ENCODE measurements around the gene NDUFAB1. TPM values are rescaled to one million over a fixed set of nuclear protein-coding genes. Genes with fewer than 3 reads are reported as not detected.

The NDUFAB1 gene
- total RNA-seq, 1 experiment from 2014 or later, result 166 TPM

GRCh38 chr16:23580391-23580790 lies 15.7 kb downstream of the NDUFAB1 start:
- no peaks in the 10 kb centered on the region for H3K27me3 ChIP-seq (ENCODE audit: control insufficient read depth, insufficient read depth, low read length)
- intact Hi-C loops (cut with micrococcal nuclease; ENCODE audit: unreplicated experiment) (no loop called here), in situ Hi-C loops (cut with HindIII; ENCODE audit: low pct_unique_long_range_greater_than_20kb, low sequenced_read_pairs) (no loop called here)
- no peaks in the 10 kb centered on the region for H3K9me3 ChIP-seq (ENCODE audit: control insufficient read depth, insufficient read depth, low read depth, low read length)
- DNase-seq (ENCODE audit: low read depth, low spot score) (no peak), ATAC-seq (no peak)
- TF ChIP-seq TCF7L2 (IDR thresholded peaks at IDR 0.05; ENCODE audit: low read depth, low read length) (no peak), SIN3A (IDR thresholded peaks at IDR 0.05; ENCODE audit: borderline replicate concordance, insufficient read depth, low read depth, low read length) (no peak), POLR2AphosphoS5 (IDR thresholded peaks at IDR 0.05; ENCODE audit: low read depth, low read length) (no peak)
- TF ChIP-seq, protein P1, sequence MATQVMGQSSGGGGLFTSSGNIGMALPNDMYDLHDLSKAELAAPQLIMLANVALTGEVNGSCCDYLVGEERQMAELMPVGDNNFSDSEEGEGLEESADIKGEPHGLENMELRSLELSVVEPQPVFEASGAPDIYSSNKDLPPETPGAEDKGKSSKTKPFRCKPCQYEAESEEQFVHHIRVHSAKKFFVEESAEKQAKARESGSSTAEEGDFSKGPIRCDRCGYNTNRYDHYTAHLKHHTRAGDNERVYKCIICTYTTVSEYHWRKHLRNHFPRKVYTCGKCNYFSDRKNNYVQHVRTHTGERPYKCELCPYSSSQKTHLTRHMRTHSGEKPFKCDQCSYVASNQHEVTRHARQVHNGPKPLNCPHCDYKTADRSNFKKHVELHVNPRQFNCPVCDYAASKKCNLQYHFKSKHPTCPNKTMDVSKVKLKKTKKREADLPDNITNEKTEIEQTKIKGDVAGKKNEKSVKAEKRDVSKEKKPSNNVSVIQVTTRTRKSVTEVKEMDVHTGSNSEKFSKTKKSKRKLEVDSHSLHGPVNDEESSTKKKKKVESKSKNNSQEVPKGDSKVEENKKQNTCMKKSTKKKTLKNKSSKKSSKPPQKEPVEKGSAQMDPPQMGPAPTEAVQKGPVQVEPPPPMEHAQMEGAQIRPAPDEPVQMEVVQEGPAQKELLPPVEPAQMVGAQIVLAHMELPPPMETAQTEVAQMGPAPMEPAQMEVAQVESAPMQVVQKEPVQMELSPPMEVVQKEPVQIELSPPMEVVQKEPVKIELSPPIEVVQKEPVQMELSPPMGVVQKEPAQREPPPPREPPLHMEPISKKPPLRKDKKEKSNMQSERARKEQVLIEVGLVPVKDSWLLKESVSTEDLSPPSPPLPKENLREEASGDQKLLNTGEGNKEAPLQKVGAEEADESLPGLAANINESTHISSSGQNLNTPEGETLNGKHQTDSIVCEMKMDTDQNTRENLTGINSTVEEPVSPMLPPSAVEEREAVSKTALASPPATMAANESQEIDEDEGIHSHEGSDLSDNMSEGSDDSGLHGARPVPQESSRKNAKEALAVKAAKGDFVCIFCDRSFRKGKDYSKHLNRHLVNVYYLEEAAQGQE (IDR thresholded peaks at IDR 0.05; ENCODE audit: insufficient read depth in 1 of 2, low read depth in 2 of 2, low read length in 1 of 2), result no peak
- TF ChIP-seq, protein P2, sequence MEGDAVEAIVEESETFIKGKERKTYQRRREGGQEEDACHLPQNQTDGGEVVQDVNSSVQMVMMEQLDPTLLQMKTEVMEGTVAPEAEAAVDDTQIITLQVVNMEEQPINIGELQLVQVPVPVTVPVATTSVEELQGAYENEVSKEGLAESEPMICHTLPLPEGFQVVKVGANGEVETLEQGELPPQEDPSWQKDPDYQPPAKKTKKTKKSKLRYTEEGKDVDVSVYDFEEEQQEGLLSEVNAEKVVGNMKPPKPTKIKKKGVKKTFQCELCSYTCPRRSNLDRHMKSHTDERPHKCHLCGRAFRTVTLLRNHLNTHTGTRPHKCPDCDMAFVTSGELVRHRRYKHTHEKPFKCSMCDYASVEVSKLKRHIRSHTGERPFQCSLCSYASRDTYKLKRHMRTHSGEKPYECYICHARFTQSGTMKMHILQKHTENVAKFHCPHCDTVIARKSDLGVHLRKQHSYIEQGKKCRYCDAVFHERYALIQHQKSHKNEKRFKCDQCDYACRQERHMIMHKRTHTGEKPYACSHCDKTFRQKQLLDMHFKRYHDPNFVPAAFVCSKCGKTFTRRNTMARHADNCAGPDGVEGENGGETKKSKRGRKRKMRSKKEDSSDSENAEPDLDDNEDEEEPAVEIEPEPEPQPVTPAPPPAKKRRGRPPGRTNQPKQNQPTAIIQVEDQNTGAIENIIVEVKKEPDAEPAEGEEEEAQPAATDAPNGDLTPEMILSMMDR (IDR thresholded peaks at IDR 0.05), result no peak
- BruUV-seq (replicated peaks), result no TSS peak
- no peak overlapping the region for H3K27ac ChIP-seq (ENCODE audit: low read length)
- peaks cover 18% of the 10 kb centered on the region for H3K36me3 ChIP-seq (ENCODE audit: control insufficient read depth, insufficient read depth, low read length)
- ChIA-PET POLR2A (no interaction called here), CTCF (no interaction called here)
- H3K4me1 ChIP-seq (ENCODE audit: control insufficient read depth, insufficient read depth, low read length), result no peaks in the 10 kb centered on the region
- no peak overlapping the region for H3K4me3 ChIP-seq (ENCODE audit: low read depth in 2 of 2, low read length in 2 of 2)

DNA sequence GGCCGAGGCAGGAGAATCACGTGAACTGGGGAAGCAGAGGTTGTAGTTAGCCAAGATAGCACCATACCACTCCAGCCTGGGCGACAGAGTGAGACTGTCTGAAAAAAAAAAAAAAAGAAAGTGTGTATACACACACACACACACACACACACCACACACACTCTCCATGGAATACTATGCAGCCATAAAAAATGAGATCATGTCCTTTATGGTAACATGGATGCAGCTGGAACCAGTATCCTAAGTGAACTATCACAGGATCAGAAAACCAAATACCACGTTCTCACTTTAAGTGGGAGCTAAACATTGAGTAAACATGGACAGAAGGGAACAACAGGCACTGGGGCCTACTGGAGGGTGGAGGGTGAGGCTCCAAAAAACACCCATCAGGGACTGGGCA lies 16.7 kb downstream of the NDUFAB1 start:
- no peak for DNase-seq (ENCODE audit: low read depth, low spot score)
- in situ Hi-C loops (cut with HindIII; ENCODE audit: low pct_unique_long_range_greater_than_20kb, low sequenced_read_pairs), result no loop called here
- CTCF ChIA-PET, result interaction anchor here (1.1 kb wide), 1 partner anchor 17 kb away, joined by 7 read pairs; no protein-coding TSS in a partner anchor
- Histone ChIP-seq H3K36me3 (ENCODE audit: control insufficient read depth, insufficient read depth, low read length) (peaks cover 12% of the 10 kb centered on the region), H3K4me3 (ENCODE audit: low read depth in 2 of 2, low read length in 2 of 2) (no peak overlapping the region), H3K4me1 (ENCODE audit: control insufficient read depth, insufficient read depth, low read length) (no peaks in the 10 kb centered on the region), H3K27me3 (ENCODE audit: control insufficient read depth, insufficient read depth, low read length) (no peaks in the 10 kb centered on the region), H3K9me3 (ENCODE audit: control insufficient read depth, insufficient read depth, low read depth, low read length) (no peaks in the 10 kb centered on the region), H3K27ac (ENCODE audit: low read length) (no peak overlapping the region)
- no TSS peak for BruUV-seq (replicated peaks)
- TF ChIP-seq SIN3A (IDR thresholded peaks at IDR 0.05; ENCODE audit: borderline replicate concordance, insufficient read depth, low read depth, low read length) (no peak), POLR2AphosphoS5 (IDR thresholded peaks at IDR 0.05; ENCODE audit: low read depth, low read length) (no peak; the same call in 1 of the 2 replicates)
- TF ChIP-seq, protein P1 (IDR thresholded peaks at IDR 0.05; ENCODE audit: insufficient read depth in 1 of 2, low read depth in 2 of 2, low read length in 1 of 2), result no peak
- no peak for ATAC-seq
- intact Hi-C loops (cut with micrococcal nuclease; ENCODE audit: unreplicated experiment), result no loop called here
- POLR2A ChIA-PET, result no interaction called here

Data from Panc1 (cell line).